ENCODE results near the gene NCAPG2. TPM values are rescaled to one million over a fixed set of nuclear protein-coding genes. Genes with fewer than 3 reads are reported as not detected.
"Not testable (repeated sequence)": the region's sequence is repeated elsewhere in the genome, so short reads cannot be mapped to it uniquely, and the experiment has no call there.

NCAPG2 gene
- polyA plus RNA-seq, 1 of the 3 experiments (the other 2 are of a cell fraction), result 25.0 TPM

- DNase-seq, result no peak
- Histone ChIP-seq H3K4me1 (ENCODE audit: control insufficient read depth in 1 of 2, insufficient read depth in 2 of 2, low read depth in 1 of 2, low read length in 1 of 2) (peaks cover 13 to 26% of the 10 kb centered on the region in 2 experiments; a peak in 3 of 4 replicates), H3K9me3 (no peaks in the 10 kb centered on the region), H3K4me2 (peak overlapping the region; percentile 99; the same call in 1 of the 2 replicates), H3K4me3 (ENCODE audit: low read depth in 2 of 2, low read length in 1 of 2) (no peak overlapping the region), H3K79me2 (ENCODE audit: insufficient read depth) (peaks cover 38% of the 10 kb centered on the region), H2AFZ (ENCODE audit: low read depth) (no peak overlapping the region), H3K9ac (no peak overlapping the region), H3K36me3 (replicated peaks in 1 of 2; ENCODE audit: control insufficient read depth in 1 of 2, insufficient read depth in 2 of 2, low read length in 1 of 2) (peaks cover 8% of the 10 kb centered on the region in 2 experiments), H3K27me3 (ENCODE audit: insufficient read depth) (no peaks in the 10 kb centered on the region), H3K9me2 (no peaks in the 10 kb centered on the region), H3K27ac (ENCODE audit: low read depth in 2 of 2, low read length in 1 of 2) (no peak overlapping the region), H4K20me1 (ENCODE audit: insufficient read depth) (no peaks in the 10 kb centered on the region), H3F3A (replicated peaks; ENCODE audit: insufficient read depth) (no peaks in the 10 kb centered on the region)
- CTCF ChIA-PET, result interaction anchor here (1.0 to 3.7 kb wide), 7 partner anchors 9 to 271 kb away, joined by 3 to 31 read pairs (median 3); no protein-coding TSS in a partner anchor
- TF ChIP-seq JUND (IDR thresholded peaks at IDR 0.05) (no peak), PBX3 (IDR thresholded peaks at IDR 0.05) (no peak)
- POLR2A ChIA-PET, result interaction anchor here (1.5 kb wide), 1 partner anchor 157 kb away, joined by 4 read pairs; no protein-coding TSS in a partner anchor
- 95% methylated on average over 5 of the region's 5 CpGs for WGBS (ENCODE audit: low lambda C conversion rate)
These were observed 1.7 kb upstream of the NCAPG2 start for GRCh38 chr7:158706273-158706704.

- ChIA-PET POLR2A (interaction anchor here (1.5 to 1.8 kb wide), 3 partner anchors 10 to 158 kb away, joined by 4 to 13 read pairs (median 7); partner anchors contain the start of gene ESYT2), CTCF (interaction anchor here (0.9 to 3.7 kb wide), 7 partner anchors 9 to 272 kb away, joined by 3 to 31 read pairs (median 3); no protein-coding TSS in a partner anchor)
- Histone ChIP-seq H3K9ac (peak overlapping the region; percentile 91), H3F3A (replicated peaks; ENCODE audit: insufficient read depth) (no peaks in the 10 kb centered on the region), H4K20me1 (ENCODE audit: insufficient read depth) (no peaks in the 10 kb centered on the region), H3K4me1 (ENCODE audit: control insufficient read depth in 1 of 2, insufficient read depth in 2 of 2, low read depth in 1 of 2, low read length in 1 of 2) (peaks cover 13 to 29% of the 10 kb centered on the region in 2 experiments; a peak in 3 of 4 replicates), H3K4me3 (ENCODE audit: low read depth in 2 of 2, low read length in 1 of 2) (peak overlapping the region; percentile 91 to 99), H3K9me3 (no peaks in the 10 kb centered on the region), H3K9me2 (no peaks in the 10 kb centered on the region), H3K36me3 (replicated peaks in 1 of 2; ENCODE audit: control insufficient read depth in 1 of 2, insufficient read depth in 2 of 2, low read length in 1 of 2) (peaks cover 16% of the 10 kb centered on the region in 2 experiments), H3K27ac (ENCODE audit: low read depth in 2 of 2, low read length in 1 of 2) (peak overlapping the region; percentile 43 to 91; a peak in 3 of 4 replicates), H3K4me2 (peak overlapping the region; percentile 99), H3K27me3 (ENCODE audit: insufficient read depth) (no peaks in the 10 kb centered on the region), H3K79me2 (ENCODE audit: insufficient read depth) (peaks cover 47% of the 10 kb centered on the region), H2AFZ (ENCODE audit: low read depth) (peak overlapping the region; percentile 81)
- DNase-seq, result peak; percentile 50
- WGBS (ENCODE audit: low lambda C conversion rate), result 6% methylated on average over 20 of the region's 22 CpGs
- TF ChIP-seq NRF1 (IDR thresholded peaks at IDR 0.05; ENCODE audit: low read depth, low read length) (no peak), REST (IDR thresholded peaks at IDR 0.05; ENCODE audit: low read depth, low read length) (no peak), RAD21 (IDR thresholded peaks at IDR 0.05; ENCODE audit: low read length) (peak; percentile 14; the same call in 1 of the 2 replicates), CHD2 (IDR thresholded peaks at IDR 0.05; ENCODE audit: low read length, partially characterized antibody) (peak; percentile 42), POLR2AphosphoS5 (IDR thresholded peaks at IDR 0.05; ENCODE audit: low read depth, low read length) (no peak), RXRA (IDR thresholded peaks at IDR 0.05; ENCODE audit: borderline replicate concordance, low read depth) (no peak), RCOR1 (IDR thresholded peaks at IDR 0.05; ENCODE audit: low read length) (no peak), FOSL2 (IDR thresholded peaks at IDR 0.05; ENCODE audit: borderline replicate concordance, low read depth) (no peak)
These were observed 738 bp upstream of the NCAPG2 start for GRCh38 chr7:158705234-158705850.

DNA sequence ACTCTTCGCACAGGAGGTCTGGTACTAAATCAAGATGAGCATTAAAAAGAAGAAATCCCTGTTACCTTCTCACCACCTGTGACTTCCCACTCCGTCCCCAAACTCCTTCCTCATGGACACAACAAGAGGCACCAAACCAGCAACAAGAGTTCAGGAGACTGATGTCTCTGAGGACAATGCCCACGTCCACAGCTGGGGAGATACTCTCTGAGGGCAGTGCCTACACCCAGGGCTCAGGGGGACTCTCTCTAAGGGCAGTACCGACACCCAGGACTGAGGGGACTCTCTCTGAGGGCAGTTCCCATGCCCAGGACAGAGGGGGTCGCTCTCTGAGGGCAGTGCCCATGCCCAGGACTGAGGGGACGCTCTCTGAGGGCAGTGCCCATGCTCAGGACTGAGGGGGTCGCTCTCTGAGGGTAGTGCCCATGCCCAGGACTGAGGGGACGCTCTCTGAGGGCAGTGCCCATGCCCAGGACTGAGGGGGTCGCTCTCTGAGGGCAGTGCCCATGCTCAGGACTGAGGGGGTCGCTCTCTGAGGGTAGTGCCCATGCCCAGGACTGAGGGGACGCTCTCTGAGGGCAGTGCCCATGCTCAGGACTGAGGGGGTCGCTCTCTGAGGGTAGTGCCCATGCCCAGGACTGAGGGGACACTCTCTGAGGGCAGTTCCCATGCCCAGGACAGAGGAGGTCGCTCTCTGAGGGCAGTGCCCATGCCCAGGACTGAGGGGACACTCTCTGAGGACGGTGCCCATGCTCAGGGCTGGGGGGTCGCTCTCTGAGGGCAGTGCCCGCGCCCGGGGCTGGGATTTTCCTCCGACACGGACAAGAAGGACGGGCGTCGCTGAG, 703 bp downstream of the NCAPG2 start:
- H3K4me1 ChIP-seq (ENCODE audit: control insufficient read depth in 1 of 2, insufficient read depth in 2 of 2, low read depth in 1 of 2, low read length in 1 of 2), result peaks cover 13 to 29% of the 10 kb centered on the region in 2 experiments; a peak in 3 of 4 replicates
- H3K4me3 ChIP-seq (ENCODE audit: low read depth in 2 of 2, low read length in 1 of 2), result peak overlapping the region; percentile 91 to 99
- H3K9me2 ChIP-seq; H3F3A ChIP-seq (replicated peaks; ENCODE audit: insufficient read depth); DNase-seq; H3K9me3 ChIP-seq; H3K27me3 ChIP-seq (ENCODE audit: insufficient read depth); H4K20me1 ChIP-seq (ENCODE audit: insufficient read depth): not testable (repeated sequence)
- peaks cover 23 to 25% of the 10 kb centered on the region in 2 experiments for H3K36me3 ChIP-seq (replicated peaks in 1 of 2; ENCODE audit: control insufficient read depth in 1 of 2, insufficient read depth in 2 of 2, low read length in 1 of 2)
- H3K79me2 ChIP-seq (ENCODE audit: insufficient read depth), result peaks cover 62% of the 10 kb centered on the region
- H2AFZ ChIP-seq (ENCODE audit: low read depth), result peak overlapping the region; percentile 69
- peak overlapping the region; percentile 91 for H3K9ac ChIP-seq
- CTCF ChIA-PET, result interaction anchor here (0.9 to 3.7 kb wide), 4 partner anchors 8 to 273 kb away, joined by 3 to 31 read pairs (median 4); no protein-coding TSS in a partner anchor
- POLR2A ChIA-PET, result interaction anchor here (1.8 kb wide), 2 partner anchors 8 to 125 kb away, joined by 7 to 13 read pairs; partner anchors contain the start of gene ESYT2
- H3K4me2 ChIP-seq, result peak overlapping the region; percentile 97
- WGBS (ENCODE audit: low lambda C conversion rate), result 29% methylated on average over 17 of the region's 23 CpGs
- H3K27ac ChIP-seq (ENCODE audit: low read depth in 2 of 2, low read length in 1 of 2), result peak overlapping the region; percentile 23 to 74; a peak in 3 of 4 replicates

Data from SK-N-SH (cell line).